ENCODE data around the gene ALLC.
"Not testable (repeated sequence)": the region's sequence is repeated elsewhere in the genome, so short reads cannot be mapped to it uniquely, and the experiment has no call there.

Gene ALLC

GRCh38 chr2:3635171-3635974 lies 22.6 kb upstream of the ALLC start:
- H3K4me3 ChIP-seq: no peak overlapping the region
- no peak overlapping the region for H3K4me2 ChIP-seq
- H3K4me1 ChIP-seq: no peaks in the 10 kb centered on the region
- no peaks in the 10 kb centered on the region for H3K27me3 ChIP-seq
- no peaks in the 10 kb centered on the region for H3K9me3 ChIP-seq
- no peak overlapping the region for H3K9ac ChIP-seq
- H3K27ac ChIP-seq: no peak overlapping the region
- no peak for TF ChIP-seq Cebpa-rat (IDR thresholded peaks at IDR 0.05)
- no peaks in the 10 kb centered on the region for H3K36me3 ChIP-seq
- no peaks in the 10 kb centered on the region for H4K20me1 ChIP-seq

- not testable (repeated sequence) for H3K27ac ChIP-seq, H3K4me1 ChIP-seq, H3K36me3 ChIP-seq, H3K9me3 ChIP-seq, H4K20me1 ChIP-seq, H3K27me3 ChIP-seq, H3K4me3 ChIP-seq, H3K4me2 ChIP-seq, H3K9ac ChIP-seq
Measured at GRCh38 chr2:3635975-3636327, 22.0 kb upstream of the ALLC start.

- Histone ChIP-seq H3K4me2 (no peak overlapping the region), H3K36me3 (no peaks in the 10 kb centered on the region), H3K9ac (no peak overlapping the region), H3K27ac (no peak overlapping the region), H3K9me3 (no peaks in the 10 kb centered on the region), H3K4me3 (no peak overlapping the region), H4K20me1 (no peaks in the 10 kb centered on the region), H3K27me3 (no peaks in the 10 kb centered on the region), H3K4me1 (no peaks in the 10 kb centered on the region)
- no peak for TF ChIP-seq Cebpa-rat (IDR thresholded peaks at IDR 0.05)
Measured at GRCh38 chr2:3636586-3637310, 21.3 kb upstream of the ALLC start.

DNA sequence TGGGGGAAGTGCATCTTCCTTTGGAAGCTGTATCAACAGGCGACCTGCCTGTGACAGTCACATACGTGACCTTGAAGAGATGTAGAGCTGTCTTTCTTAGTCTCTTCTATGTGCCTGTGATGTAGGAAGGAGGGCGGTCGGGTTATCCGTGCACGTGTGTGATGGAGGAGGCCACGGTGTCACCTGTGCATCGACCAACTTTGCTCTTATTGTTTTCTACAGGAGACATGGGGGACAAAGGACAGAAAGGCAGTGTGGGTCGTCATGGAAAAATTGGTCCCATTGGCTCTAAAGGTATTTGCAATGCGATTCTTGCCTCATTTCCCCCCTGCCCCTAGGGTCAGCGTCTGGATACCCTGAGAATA lies 20.7 kb upstream of the ALLC start:
- Histone ChIP-seq H3K4me3 (no peak overlapping the region), H3K27me3 (no peaks in the 10 kb centered on the region), H3K4me2 (no peak overlapping the region), H3K9ac (no peak overlapping the region), H3K4me1 (no peaks in the 10 kb centered on the region), H3K36me3 (no peaks in the 10 kb centered on the region), H4K20me1 (no peaks in the 10 kb centered on the region), H3K9me3 (no peaks in the 10 kb centered on the region), H3K27ac (no peak overlapping the region)
- TF ChIP-seq Cebpa-rat (IDR thresholded peaks at IDR 0.05): no peak

GRCh38 chr2:3637692-3638455 lies 20.1 kb upstream of the ALLC start:
- Histone ChIP-seq H3K4me2 (no peak overlapping the region), H4K20me1 (no peaks in the 10 kb centered on the region), H3K27me3 (no peaks in the 10 kb centered on the region), H3K36me3 (no peaks in the 10 kb centered on the region), H3K27ac (no peak overlapping the region), H3K4me3 (no peak overlapping the region), H3K4me1 (no peaks in the 10 kb centered on the region), H3K9ac (no peak overlapping the region), H3K9me3 (no peaks in the 10 kb centered on the region)
- TF ChIP-seq Cebpa-rat (IDR thresholded peaks at IDR 0.05): no peak

- no peaks in the 10 kb centered on the region for H3K27me3 ChIP-seq
- no peaks in the 10 kb centered on the region for H3K4me1 ChIP-seq
- TF ChIP-seq Cebpa-rat (IDR thresholded peaks at IDR 0.05): no peak
- no peak overlapping the region for H3K27ac ChIP-seq
- H3K9ac ChIP-seq: no peak overlapping the region
- H4K20me1 ChIP-seq: no peaks in the 10 kb centered on the region
- H3K36me3 ChIP-seq: no peaks in the 10 kb centered on the region
- H3K4me2 ChIP-seq: no peak overlapping the region
- H3K4me3 ChIP-seq: no peak overlapping the region
- no peaks in the 10 kb centered on the region for H3K9me3 ChIP-seq
Measured at GRCh38 chr2:3638456-3638810, 19.6 kb upstream of the ALLC start.

- H3K9me3 ChIP-seq: no peaks in the 10 kb centered on the region
- H4K20me1 ChIP-seq: no peaks in the 10 kb centered on the region
- no peaks in the 10 kb centered on the region for H3K4me1 ChIP-seq
- H3K27ac ChIP-seq: no peak overlapping the region
- no peak for TF ChIP-seq Cebpa-rat (IDR thresholded peaks at IDR 0.05)
- no peak overlapping the region for H3K4me3 ChIP-seq
- H3K9ac ChIP-seq: no peak overlapping the region
- no peak overlapping the region for H3K4me2 ChIP-seq
- no peaks in the 10 kb centered on the region for H3K36me3 ChIP-seq
- no peaks in the 10 kb centered on the region for H3K27me3 ChIP-seq
Measured at GRCh38 chr2:3639015-3639630, 18.9 kb upstream of the ALLC start.

GRCh38 chr2:3639653-3640052 lies 18.3 kb upstream of the ALLC start:
- TF ChIP-seq Cebpa-rat (IDR thresholded peaks at IDR 0.05): no peak
- Histone ChIP-seq H3K27ac (no peak overlapping the region), H3K27me3 (no peaks in the 10 kb centered on the region), H3K4me3 (no peak overlapping the region), H3K9me3 (no peaks in the 10 kb centered on the region), H3K36me3 (no peaks in the 10 kb centered on the region), H4K20me1 (no peaks in the 10 kb centered on the region), H3K4me1 (peaks cover under 1% of the 10 kb centered on the region; the same call in 1 of the 2 replicates), H3K4me2 (no peak overlapping the region), H3K9ac (no peak overlapping the region)

DNA sequence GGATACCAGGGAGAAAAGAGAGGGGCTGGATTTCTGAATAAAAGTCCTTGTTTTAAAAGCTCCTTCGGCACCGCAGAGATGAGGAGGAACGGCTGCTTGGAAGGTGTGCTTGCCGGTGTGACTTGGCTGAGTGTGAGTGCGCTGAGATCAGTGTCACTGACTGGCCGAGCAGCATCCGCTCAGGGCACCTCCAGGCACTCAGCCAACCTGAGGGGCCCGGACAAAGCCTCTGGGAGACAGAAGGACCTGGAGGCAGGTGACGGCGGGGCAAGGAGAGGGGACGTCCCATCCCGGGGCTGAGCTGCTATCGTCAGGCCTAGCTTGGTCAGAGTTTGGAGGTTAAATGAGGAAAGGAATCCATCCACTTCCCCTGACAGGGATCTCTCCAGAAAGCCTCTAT lies 16.8 kb upstream of the ALLC start:
- TF ChIP-seq Cebpa-rat (IDR thresholded peaks at IDR 0.05): no peak
- Histone ChIP-seq H3K9me3 (no peaks in the 10 kb centered on the region), H3K27ac (no peak overlapping the region), H3K27me3 (no peaks in the 10 kb centered on the region), H3K4me3 (no peak overlapping the region), H3K4me1 (peaks cover 16% of the 10 kb centered on the region), H3K9ac (no peak overlapping the region), H4K20me1 (no peaks in the 10 kb centered on the region), H3K4me2 (no peak overlapping the region), H3K36me3 (no peaks in the 10 kb centered on the region)
